ENCODE measurements around the gene OR2T2.
"Not testable (repeated sequence)": the region's sequence is repeated elsewhere in the genome, so short reads cannot be mapped to it uniquely, and the experiment has no call there.

OR2T2 gene, protein sequence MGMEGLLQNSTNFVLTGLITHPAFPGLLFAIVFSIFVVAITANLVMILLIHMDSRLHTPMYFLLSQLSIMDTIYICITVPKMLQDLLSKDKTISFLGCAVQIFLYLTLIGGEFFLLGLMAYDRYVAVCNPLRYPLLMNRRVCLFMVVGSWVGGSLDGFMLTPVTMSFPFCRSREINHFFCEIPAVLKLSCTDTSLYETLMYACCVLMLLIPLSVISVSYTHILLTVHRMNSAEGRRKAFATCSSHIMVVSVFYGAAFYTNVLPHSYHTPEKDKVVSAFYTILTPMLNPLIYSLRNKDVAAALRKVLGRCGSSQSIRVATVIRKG

DNA sequence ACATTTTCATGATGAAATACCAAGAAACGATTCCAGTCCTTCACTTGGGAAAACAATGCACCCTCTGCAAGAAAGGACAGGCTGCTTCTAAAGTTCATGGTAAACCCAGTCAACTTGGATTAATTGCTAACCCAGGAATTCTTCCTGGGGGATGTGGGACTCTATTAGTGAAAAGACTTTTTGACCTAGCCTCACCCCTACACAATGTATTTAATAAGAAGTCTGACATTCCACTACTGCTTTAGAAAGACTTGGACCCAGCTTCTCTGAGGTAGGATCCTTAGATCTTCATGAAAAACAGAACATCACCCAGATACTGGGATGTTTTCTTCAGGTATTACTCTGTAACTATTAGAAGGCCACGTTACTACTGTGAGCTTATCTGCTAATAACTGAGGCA lies at the start of gene OR2T2:
OR2T2 (plus strand) TSS at position 239 of the 400 bp plus-strand sequence. CDS start 7,161 bp downstream, outside the sequence.
- H3K4me3 ChIP-seq (ENCODE audit: low read depth, low read length); DNase-seq (ENCODE audit: low read depth, low spot score); in situ Hi-C loops (cut with HindIII; ENCODE audit: low sequenced_read_pairs): not testable (repeated sequence)

DNA sequence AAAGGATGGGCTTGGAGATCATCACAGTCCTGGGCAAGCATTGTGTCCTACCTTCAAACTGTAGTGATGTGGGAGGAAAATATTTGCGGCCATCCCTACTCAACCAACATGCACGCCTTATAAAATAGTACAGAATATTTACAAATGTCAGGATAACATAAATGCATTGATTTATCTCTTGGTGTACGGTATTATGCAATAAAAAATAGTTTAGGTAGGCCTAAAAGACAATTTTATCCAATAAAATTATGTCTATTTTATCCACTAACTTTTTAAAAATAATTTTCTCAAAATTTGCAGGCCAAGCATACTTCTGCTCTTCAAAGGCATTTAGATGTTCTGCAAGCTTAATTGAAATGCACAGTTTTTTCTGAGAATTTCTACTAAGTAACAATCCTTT lies 42.7 kb upstream of the OR2T2 start, which contains the start of gene OR2T1:
OR2T1 (plus strand) TSS at position 301 of the 400 bp plus-strand sequence. CDS start 3,100 bp downstream, outside the sequence.
- in situ Hi-C loops (cut with HindIII; ENCODE audit: low sequenced_read_pairs) = no loop called here
- TF ChIP-seq, protein P1, sequence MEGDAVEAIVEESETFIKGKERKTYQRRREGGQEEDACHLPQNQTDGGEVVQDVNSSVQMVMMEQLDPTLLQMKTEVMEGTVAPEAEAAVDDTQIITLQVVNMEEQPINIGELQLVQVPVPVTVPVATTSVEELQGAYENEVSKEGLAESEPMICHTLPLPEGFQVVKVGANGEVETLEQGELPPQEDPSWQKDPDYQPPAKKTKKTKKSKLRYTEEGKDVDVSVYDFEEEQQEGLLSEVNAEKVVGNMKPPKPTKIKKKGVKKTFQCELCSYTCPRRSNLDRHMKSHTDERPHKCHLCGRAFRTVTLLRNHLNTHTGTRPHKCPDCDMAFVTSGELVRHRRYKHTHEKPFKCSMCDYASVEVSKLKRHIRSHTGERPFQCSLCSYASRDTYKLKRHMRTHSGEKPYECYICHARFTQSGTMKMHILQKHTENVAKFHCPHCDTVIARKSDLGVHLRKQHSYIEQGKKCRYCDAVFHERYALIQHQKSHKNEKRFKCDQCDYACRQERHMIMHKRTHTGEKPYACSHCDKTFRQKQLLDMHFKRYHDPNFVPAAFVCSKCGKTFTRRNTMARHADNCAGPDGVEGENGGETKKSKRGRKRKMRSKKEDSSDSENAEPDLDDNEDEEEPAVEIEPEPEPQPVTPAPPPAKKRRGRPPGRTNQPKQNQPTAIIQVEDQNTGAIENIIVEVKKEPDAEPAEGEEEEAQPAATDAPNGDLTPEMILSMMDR (IDR thresholded peaks at IDR 0.05; ENCODE audit: low read depth, low read length) = no peak
- no peak within 1 kb of the TSS for H3K4me3 ChIP-seq (ENCODE audit: low read depth, low read length)
- no peak for DNase-seq (ENCODE audit: low read depth, low spot score)

DNA sequence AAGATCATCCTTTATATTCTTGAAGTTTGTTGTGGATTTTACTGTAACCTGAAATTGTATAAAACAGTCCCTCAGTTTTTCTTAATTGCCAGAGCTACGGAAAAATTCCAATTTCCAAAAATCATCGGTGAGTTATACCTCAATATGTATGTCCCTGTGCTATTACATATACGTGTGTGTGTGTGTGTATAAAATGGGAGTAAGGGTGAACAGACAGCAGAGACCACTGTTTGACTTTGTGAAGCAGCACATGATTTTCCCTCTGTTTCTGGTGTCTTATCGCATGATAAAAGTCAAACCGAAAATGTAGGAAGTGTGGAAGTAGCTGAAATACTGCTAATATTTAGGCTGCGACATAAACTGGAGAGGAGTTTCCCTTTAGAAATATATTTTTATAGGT lies 41.4 kb upstream of the OR2T2 start:
- DNase-seq (ENCODE audit: low read depth, low spot score) = no peak
- TF ChIP-seq, protein P1 (IDR thresholded peaks at IDR 0.05; ENCODE audit: low read depth, low read length) = no peak
- H3K4me3 ChIP-seq (ENCODE audit: low read depth, low read length) = no peak overlapping the region
- in situ Hi-C loops (cut with HindIII; ENCODE audit: low sequenced_read_pairs) = no loop called here

DNA sequence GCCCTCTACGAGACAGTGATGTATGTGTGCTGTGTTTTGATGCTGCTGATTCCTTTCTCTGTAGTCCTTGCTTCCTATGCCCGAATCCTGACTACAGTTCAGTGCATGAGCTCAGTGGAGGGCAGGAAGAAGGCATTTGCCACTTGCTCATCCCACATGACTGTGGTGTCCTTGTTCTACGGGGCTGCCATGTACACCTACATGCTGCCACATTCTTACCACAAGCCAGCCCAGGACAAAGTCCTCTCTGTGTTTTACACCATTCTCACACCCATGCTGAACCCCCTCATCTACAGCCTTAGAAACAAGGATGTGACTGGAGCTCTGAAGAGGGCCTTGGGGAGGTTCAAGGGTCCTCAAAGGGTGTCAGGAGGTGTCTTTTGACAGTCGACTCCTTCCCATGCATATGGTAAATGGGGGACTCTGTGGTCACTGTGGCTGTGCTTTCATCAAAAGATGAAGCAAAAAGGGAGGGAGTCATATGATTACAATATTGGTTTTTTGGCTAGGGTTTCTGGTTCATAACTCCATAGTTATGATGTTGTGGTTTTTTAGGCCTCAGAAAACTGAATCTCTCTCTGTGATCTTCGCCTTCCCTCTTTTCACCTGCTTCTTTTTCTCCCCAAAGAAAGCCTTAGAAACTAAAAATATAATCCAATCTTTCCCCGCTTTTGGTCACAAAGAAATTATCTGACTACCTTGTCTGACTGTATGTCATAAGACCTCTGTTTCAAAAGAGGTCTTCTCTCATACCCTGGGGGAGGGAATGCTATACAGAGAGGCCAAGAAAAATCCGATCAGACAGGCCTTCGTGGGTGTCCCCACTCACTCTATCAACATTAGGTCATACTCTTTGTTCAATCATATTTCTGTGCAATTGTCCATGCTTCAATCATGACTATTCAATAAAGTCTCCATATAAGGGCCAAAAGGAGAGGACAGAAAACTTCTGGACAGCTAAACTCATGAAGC lies 38.4 kb upstream of the OR2T2 start:
- TF ChIP-seq, protein P1 (IDR thresholded peaks at IDR 0.05; ENCODE audit: low read depth, low read length) = no peak
- H3K4me3 ChIP-seq (ENCODE audit: low read depth, low read length) = no peak overlapping the region
- in situ Hi-C loops (cut with HindIII; ENCODE audit: low sequenced_read_pairs) = no loop called here
- no peak for DNase-seq (ENCODE audit: low read depth, low spot score)

DNA sequence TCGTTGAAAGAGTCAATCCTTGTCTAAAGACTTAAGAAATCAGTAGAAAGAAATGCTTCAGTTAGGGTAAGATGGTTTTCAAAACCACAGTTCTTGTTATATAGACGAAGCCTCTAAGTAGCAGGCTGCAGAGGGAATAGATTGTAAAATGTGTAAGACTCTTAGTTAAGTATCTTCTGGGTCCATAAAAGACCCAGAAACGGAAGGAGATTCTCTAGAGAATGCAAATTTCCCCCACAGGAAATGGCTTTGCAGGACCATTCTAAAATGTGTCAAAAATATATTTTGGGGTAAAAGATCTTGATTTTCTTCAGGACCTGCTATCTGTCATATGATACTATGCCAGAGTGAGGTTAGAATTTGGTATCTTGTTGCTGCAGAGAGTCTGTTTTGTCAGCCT lies 29.2 kb upstream of the OR2T2 start:
- TF ChIP-seq, protein P1 (IDR thresholded peaks at IDR 0.05; ENCODE audit: low read depth, low read length) = no peak
- in situ Hi-C loops (cut with HindIII; ENCODE audit: low sequenced_read_pairs) = no loop called here
- no peak for DNase-seq (ENCODE audit: low read depth, low spot score)
- no peak overlapping the region for H3K4me3 ChIP-seq (ENCODE audit: low read depth, low read length)

DNA sequence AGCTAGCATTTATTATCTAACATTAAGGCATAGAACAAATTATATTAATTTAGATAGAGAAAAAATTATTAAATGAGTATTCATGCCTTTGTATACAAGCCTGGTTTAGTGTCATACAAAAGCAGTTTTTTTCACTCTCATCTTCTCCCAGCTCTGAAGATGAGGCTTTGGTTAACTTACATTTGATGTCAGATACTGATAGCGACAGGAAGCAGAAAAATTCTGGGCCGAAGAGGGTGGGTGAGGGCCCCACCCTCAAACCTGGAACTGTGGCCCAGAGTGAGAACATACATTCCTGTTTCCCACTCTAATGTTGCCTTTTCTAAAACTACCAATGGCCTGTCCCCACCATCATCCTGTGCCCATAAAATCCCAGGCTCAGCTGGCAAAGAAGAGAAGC lies 27.6 kb upstream of the OR2T2 start:
- in situ Hi-C loops (cut with HindIII; ENCODE audit: low sequenced_read_pairs) = no loop called here
- no peak overlapping the region for H3K4me3 ChIP-seq (ENCODE audit: low read depth, low read length)
- TF ChIP-seq, protein P1 (IDR thresholded peaks at IDR 0.05; ENCODE audit: low read depth, low read length) = no peak
- no peak for DNase-seq (ENCODE audit: low read depth, low spot score)
